ENCODE data around the gene ZNF3. TPM values are rescaled to one million over a fixed set of nuclear protein-coding genes. Genes with fewer than 3 reads are reported as not detected.

The ZNF3 gene
- total RNA-seq (2022; extraction: Qiagen RNA extraction; ENCODE audit: low read depth) = 20.3 to 23.8 TPM (median 21.1 TPM) in 5 replicates

DNA sequence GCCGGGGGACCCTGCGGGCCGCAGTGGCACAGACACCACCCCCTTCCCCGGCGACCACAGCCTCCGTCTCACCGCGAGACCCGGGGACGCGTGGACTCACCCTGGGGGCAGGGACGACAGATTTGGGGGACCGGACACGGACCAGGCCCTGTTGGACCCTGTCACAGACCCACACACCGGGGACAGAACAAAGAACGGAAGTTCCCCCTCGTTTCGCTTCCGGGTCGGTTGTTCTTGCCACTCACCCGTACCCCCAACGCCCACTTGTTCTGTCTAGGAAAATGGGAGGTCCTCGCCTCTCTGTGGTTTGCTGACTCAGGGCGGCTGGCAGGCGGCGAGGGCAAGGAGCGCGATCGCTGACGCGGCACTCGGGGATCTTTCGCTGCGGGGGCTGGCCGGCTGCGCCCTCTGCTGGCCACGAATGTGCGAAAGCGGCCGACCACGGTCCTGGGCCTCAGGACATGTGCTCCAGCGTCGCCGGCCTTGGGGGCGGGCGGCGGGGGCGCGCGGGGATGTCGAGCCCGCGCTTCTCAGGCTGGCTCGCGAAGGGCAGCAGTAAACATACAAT lies at the start of gene ZNF3:
Gene ZNF3, minus strand, starts transcription at position 189 of the 568 bp plus-strand sequence. CDS start 4,366 bp downstream, outside the sequence.

DNA sequence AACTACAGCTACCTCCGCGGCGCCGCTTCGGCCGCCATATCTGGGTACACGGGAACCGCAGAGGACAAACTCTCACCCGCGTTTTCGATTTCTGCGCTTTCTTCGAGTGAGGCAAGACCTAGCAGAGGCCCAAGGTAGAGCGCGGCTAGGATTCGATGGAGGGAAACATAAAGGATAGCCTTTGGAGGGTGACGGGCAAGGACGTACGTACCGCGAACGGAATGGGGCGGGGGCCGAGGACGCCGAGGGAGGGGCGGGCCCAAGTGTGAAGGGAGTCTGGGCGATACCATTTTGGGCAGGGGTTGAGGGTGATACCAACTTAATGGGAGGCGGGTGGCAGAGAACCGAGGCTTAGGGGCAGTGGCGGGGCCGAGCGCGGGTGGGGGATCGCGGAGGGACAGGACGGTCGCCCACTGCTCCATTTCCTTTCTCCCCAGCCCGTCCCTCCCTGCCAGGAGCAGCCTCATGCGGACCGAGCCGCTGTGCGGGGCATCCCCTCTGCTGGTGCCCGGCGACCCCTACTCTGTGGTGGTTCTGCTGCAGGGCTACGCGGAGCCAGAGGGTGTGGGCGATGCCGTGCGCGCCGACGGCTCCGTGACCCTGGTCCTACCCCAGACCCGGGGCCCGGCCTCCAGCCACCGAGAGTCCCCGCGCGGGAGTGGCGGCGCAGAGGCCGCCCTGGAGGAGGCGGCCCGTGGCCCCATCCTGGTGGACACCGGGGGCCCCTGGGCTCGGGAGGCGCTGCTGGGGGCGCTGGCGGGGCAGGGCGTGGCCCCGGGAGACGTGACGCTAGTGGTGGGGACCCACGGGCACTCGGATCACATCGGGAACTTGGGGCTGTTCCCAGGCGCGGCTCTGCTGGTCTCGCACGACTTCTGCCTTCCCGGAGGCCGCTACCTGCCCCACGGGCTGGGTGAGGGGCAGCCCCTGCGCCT lies 45.7 kb upstream of the ZNF3 start, which contains the start of gene MBLAC1:
Gene MBLAC1, plus strand, starts transcription at position 37 of the 935 bp plus-strand sequence. Its CDS starts 429 bp downstream, at position 466.

DNA sequence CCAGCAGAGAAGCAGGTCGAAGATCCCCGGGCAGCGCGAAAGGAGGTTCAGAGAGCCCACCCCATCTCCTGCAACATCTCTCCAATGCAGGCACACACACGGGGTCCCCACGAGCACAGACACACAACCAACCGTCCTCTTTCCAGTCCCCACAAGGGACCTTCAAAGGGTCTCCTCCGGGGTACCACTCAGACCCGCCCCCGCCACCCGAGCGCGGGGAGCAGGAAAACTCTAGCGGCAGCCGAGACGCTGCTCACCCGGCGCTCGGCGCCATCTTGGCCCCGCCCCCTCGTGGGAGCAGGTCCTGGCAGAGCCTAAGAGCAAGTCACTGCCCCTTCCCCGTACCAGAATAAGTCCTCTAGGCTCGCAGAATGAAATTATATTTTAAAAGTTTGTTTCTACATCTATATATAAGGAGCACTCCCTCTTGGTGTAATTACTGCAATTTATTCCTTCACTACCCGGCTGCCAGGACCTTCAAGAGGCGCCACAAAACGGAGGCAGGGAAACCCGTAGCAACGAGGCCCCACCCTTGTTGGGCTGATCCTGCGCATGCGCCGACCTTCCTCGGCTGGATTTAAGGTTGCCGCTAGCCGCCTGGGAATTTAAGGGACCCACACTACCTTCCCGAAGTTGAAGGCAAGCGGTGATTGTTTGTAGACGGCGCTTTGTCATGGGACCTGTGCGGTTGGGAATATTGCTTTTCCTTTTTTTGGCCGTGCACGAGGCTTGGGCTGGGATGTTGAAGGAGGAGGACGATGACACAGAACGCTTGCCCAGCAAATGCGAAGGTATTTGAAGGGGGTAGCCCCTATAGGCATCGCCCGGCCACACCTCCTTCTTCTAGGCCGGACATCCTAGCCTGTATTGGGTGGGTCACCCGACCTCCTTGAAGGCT lies 37.8 kb upstream of the ZNF3 start, which contains the start of the genes CNPY4 and TAF6:
Gene CNPY4, plus strand, starts transcription at position 563 of the 898 bp plus-strand sequence. Its CDS starts 111 bp downstream, at position 674.
Gene TAF6, minus strand, starts transcription at position 287 of the 898 bp plus-strand sequence. CDS start 5,149 bp downstream, outside the sequence.

DNA sequence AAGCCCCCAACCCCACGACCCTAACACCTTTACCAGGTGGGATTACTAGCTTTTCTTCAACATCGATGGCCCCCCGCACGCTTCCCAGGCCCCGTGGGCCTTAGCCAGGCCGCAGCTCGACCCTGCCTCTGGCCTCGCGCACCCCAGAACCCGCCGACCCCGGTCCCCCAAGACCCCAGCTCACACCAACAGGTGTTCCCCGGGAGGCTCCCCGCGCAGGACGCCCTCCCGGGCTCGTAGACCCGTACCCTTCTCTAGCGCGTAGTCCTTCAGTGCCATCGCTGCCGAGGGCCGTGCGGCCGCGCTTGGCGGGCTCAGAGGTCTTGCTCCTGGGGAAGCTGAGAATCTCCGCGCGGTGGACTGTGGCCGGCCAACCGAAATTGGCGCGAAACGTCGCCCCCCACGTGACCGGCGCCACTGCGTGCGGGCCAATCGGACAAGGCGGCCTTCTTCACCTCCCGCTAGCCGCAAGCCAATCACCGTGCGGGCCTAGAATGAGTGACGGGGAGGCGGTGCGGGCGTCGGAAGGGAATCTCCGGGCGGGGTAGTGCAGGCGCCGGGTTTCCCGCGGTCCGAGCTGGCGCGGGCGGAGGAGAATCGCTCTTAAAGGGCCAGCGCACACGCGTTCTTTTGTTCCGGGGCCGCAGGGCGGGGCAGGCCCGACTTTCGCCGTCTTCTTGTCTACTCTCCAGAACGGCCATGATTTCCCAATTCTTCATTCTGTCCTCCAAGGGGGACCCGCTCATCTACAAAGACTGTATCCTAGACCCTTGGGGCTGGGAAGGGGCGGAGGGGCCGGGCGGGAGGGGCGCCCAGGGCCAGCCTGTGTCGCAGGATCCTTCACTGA lies 19.7 kb upstream of the ZNF3 start, which contains the start of the genes AP4M1 and MCM7:
Gene AP4M1, plus strand, starts transcription at position 628 of the 847 bp plus-strand sequence. Its CDS starts 72 bp downstream, at position 700.
Gene MCM7, minus strand, starts transcription at position 382 of the 847 bp plus-strand sequence. Its CDS starts 103 bp downstream, at position 279.

DNA sequence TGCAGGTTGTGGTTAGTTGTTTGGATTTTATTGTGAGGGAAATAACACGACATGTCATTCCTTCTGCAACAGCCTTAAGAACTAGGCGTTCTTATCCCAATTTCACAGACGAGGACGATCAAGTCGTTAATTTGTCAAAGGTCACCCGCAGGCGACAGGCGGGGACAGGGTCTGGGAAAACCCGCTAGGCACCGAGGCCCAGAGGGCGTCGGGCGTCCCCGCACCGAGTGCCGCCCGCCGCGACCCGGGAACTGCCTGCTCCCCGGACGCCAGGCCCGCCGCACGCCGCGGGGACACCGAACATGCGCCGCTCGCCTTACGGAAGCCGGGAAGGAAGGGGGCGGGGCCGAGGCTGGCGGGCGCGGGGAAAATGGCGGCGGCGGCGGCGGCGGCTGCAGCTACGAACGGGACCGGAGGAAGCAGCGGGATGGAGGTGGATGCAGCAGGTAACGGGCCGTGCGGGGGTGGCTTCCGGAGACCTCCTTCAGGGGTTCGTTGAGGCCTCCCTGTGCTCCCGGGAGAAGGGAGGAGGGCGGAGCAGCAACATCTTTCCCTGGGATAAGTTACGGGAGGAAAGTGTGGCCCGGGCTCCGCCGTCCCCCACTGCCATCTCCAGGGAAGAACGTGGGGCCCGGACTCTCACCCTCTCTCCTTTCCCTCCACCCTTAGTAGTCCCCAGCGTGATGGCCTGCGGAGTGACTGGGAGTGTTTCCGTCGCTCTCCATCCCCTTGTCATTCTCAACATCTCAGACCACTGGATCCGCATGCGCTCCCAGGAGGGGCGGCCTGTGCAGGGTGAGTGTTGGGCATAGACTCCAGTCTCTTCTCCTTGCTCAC lies 7.3 kb upstream of the ZNF3 start, which contains the start of gene COPS6:
Gene COPS6, plus strand, starts transcription at position 349 of the 837 bp plus-strand sequence. Its CDS starts 22 bp downstream, at position 371.

GRCh38 chr7:100049441-100050291 lies 31.9 kb downstream of the ZNF3 start, which contains the start of gene ZSCAN21:
Gene ZSCAN21, plus strand, starts transcription at chr7:100049774. Its CDS starts 7,233 bp downstream, at chr7:100057007.

Other genes with a start within 250 kb of the ZNF3 start
- not detected in 5 replicates for gene OR2AE1, start 204.7 kb downstream of the ZNF3 start, total RNA-seq (2022; extraction: Qiagen RNA extraction; ENCODE audit: low read depth)
- 24.7 to 26.5 TPM (median 25.3 TPM) in 5 replicates for gene TRIM4, start 162.2 kb downstream of the ZNF3 start, total RNA-seq (2022; extraction: Qiagen RNA extraction; ENCODE audit: low read depth)
- gene GJC3, start 152.1 kb downstream of the ZNF3 start, total RNA-seq (2022; extraction: Qiagen RNA extraction; ENCODE audit: low read depth) = 0.12 to 0.43 TPM (median 0.23 TPM) in 4 of 5 replicates, not detected in the other
- not detected in 5 replicates for gene AZGP1, start 105.7 kb downstream of the ZNF3 start, total RNA-seq (2022; extraction: Qiagen RNA extraction; ENCODE audit: low read depth)
- 6.8 to 10.2 TPM (median 9.1 TPM) in 5 replicates for gene ZKSCAN1, start 66.1 kb downstream of the ZNF3 start, total RNA-seq (2022; extraction: Qiagen RNA extraction; ENCODE audit: low read depth)
- gene ZSCAN21, start 31.9 kb downstream of the ZNF3 start, total RNA-seq (2022; extraction: Qiagen RNA extraction; ENCODE audit: low read depth) = 9.7 to 11.0 TPM (median 10.2 TPM) in 5 replicates
- gene COPS6, start 7.2 kb upstream of the ZNF3 start, total RNA-seq (2022; extraction: Qiagen RNA extraction; ENCODE audit: low read depth) = 151 to 191 TPM (median 180 TPM) in 5 replicates
- 221 to 243 TPM (median 236 TPM) in 5 replicates for gene MCM7, start 19.7 kb upstream of the ZNF3 start, total RNA-seq (2022; extraction: Qiagen RNA extraction; ENCODE audit: low read depth)
- 12.9 to 15.9 TPM (median 14.6 TPM) in 5 replicates for gene AP4M1, start 19.9 kb upstream of the ZNF3 start, total RNA-seq (2022; extraction: Qiagen RNA extraction; ENCODE audit: low read depth)
- 57.2 to 64.6 TPM (median 62.0 TPM) in 5 replicates for gene TAF6, start 37.6 kb upstream of the ZNF3 start, total RNA-seq (2022; extraction: Qiagen RNA extraction; ENCODE audit: low read depth)
- gene CNPY4, start 37.9 kb upstream of the ZNF3 start, total RNA-seq (2022; extraction: Qiagen RNA extraction; ENCODE audit: low read depth) = 7.9 to 11.7 TPM (median 9.9 TPM) in 5 replicates
- gene MBLAC1, start 45.2 kb upstream of the ZNF3 start, total RNA-seq (2022; extraction: Qiagen RNA extraction; ENCODE audit: low read depth) = 2.0 to 3.1 TPM (median 2.6 TPM) in 5 replicates
- 167 to 200 TPM (median 171 TPM) in 5 replicates for gene LAMTOR4, start 67.2 kb upstream of the ZNF3 start, total RNA-seq (2022; extraction: Qiagen RNA extraction; ENCODE audit: low read depth)
- 9.5 to 13.5 TPM (median 13.1 TPM) in 5 replicates for gene TRAPPC14, start 77.0 kb upstream of the ZNF3 start, total RNA-seq (2022; extraction: Qiagen RNA extraction; ENCODE audit: low read depth)
- gene GAL3ST4, start 86.9 kb upstream of the ZNF3 start, total RNA-seq (2022; extraction: Qiagen RNA extraction; ENCODE audit: low read depth) = 0.07 to 0.26 TPM (median 0.10 TPM) in 3 of 5 replicates, not detected in the others
- gene GPC2, start 95.7 kb upstream of the ZNF3 start, total RNA-seq (2022; extraction: Qiagen RNA extraction; ENCODE audit: low read depth) = 0.32 to 1.5 TPM (median 0.84 TPM) in 5 replicates
- 0.21 to 0.72 TPM (median 0.21 TPM) in 3 of 5 replicates, not detected in the others for gene STAG3, start 96.2 kb upstream of the ZNF3 start, total RNA-seq (2022; extraction: Qiagen RNA extraction; ENCODE audit: low read depth)
- 0.08 TPM in 1 of 5 replicates, not detected in the others for gene PVRIG, start 138.2 kb upstream of the ZNF3 start, total RNA-seq (2022; extraction: Qiagen RNA extraction; ENCODE audit: low read depth)
- not detected in 5 replicates for gene SPDYE3, start 226.0 kb upstream of the ZNF3 start, total RNA-seq (2022; extraction: Qiagen RNA extraction; ENCODE audit: low read depth)

All from A549 treated with GW870086 at 1 μM for 4 hours (cell line).